Stimulated activated CD4-positive, alpha-beta T cell treated with anti-CD3 and anti-CD28 coated beads, Interleukin-2, amount 100 ng/mL, for 4 hours (primary cell): Measurements from ENCODE around the gene G3BP1.
A peak's percentile ranks its signal among the peaks of the same experiment; 100 is the strongest.
"Not testable (repeated sequence)": the region's sequence is repeated elsewhere in the genome, so short reads cannot be mapped to it uniquely, and the experiment has no call there.

Source experiments
- DNase-seq: peaks from one replicate; pipeline ENCODE4 v3.0.0-alpha.2; 2020; ENCODE audit warnings: low read depth

The G3BP1 gene

DNA sequence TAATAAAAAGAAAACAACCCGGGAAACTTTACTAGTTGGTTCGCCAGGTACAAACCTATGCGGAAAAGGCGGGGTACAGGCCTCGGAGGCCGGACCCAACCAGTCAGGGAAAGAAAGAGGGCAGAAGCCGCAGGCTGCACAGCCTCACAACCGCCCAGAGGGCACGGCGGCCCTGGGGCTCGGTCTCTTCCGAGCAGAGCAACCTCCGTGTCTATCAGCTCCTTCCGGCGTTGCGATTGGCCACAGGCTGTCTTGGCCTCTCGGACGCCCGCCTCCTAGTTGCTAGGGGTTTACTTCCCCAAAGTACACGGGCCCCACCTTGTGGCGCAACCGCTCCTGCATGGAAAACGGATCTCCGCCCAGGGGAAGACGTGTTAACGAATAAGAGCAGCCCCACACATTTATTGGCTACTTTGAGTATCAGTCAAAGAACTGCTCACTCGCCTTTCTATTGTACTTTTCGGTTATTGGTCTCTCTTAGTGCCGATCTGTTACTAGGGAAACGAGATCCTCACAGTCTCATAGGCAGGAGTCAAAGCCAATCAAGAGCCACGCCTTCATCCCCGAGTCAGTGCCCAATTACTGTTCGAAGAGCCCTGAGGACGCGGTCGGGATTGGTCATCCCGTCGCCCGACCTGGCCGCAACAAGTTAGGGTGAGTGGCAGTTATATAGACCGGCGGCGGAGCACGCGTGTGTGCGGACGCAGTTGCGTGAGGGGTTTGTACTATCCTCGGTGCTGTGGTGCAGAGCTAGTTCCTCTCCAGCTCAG is at the start of gene G3BP1:
Gene G3BP1, plus strand, starts transcription at position 696 of the 770 bp plus-strand sequence. CDS start 14,667 bp downstream, outside the sequence.
- DNase-seq = peak; percentile 99

DNA sequence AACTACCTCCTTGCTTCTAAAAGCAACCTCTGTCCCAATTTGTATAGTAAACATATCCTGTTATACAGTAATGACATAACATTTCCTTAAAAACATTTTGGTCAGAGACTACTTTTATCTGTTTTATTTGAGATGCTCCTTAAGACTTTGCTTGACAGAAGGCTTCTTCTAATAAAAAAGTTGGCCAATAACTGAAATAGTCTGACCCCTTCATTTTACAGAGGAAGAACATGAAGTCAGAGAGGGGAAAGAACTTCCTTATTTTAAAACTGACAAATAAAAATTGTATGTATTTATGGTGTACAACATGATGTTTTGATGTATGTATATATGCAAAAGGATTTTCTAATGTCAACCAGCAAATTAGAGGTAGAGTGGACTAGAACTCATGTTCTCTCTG is 49.2 kb upstream of the G3BP1 start:
- DNase-seq = no peak

DNA sequence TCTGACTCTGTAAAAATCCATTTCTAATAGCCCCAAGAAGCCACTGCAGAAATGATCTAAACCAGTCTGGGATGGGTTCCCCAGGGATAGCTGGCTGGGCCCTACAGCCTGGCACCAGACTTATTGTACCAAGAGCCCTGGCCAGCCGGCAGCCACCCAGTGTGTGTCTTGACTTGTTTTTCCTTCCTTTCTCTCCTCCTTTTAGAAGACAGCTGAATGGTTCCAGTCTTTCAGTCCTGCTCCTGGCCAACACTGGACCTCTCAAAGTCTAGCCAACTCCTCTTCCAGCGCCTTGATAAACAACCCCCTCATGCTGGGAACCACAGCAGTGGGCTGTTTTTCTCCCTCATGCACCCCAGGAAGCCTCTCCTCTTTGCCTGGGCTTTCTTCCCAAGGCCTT is 47.4 kb upstream of the G3BP1 start:
- DNase-seq = no peak

DNA sequence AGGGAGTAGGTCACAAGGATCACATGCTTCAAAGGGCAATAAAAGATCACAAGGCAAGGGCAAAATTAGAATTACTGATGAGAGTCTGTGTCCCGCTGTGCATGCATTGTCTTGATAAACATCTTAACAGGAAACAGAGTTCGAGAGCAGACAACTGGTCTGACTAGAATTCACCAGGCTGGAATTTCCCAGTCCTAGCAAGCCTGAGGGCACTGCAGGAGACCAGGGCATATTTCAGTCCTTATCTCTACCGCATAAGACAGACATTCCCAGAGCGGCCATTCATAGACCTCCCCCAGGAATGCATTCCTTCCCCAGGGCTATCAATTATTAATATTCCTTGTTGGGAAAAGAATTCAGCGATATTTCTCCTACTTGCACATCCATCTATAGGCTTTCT is 42.2 kb upstream of the G3BP1 start:
- not testable (repeated sequence) for DNase-seq

DNA sequence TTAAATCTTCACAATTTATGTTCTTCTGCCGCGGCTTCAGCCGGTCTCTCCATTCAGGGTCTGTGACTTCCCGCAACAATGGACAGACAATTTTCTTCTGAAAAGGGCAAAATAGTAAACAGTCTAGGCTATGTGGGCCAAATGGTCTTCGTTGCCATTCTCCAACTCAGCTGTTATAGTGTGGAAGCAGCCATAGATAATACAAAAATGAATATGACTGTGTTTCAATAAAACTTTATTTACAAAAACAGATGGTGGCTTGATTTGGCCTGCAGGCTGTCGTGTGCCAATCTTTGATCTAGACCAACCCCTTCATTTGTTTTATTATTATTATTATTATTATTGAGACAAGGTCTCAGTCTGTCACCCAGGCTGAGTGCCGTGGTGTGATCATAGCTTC is 41.4 kb upstream of the G3BP1 start:
- DNase-seq = no peak

DNA sequence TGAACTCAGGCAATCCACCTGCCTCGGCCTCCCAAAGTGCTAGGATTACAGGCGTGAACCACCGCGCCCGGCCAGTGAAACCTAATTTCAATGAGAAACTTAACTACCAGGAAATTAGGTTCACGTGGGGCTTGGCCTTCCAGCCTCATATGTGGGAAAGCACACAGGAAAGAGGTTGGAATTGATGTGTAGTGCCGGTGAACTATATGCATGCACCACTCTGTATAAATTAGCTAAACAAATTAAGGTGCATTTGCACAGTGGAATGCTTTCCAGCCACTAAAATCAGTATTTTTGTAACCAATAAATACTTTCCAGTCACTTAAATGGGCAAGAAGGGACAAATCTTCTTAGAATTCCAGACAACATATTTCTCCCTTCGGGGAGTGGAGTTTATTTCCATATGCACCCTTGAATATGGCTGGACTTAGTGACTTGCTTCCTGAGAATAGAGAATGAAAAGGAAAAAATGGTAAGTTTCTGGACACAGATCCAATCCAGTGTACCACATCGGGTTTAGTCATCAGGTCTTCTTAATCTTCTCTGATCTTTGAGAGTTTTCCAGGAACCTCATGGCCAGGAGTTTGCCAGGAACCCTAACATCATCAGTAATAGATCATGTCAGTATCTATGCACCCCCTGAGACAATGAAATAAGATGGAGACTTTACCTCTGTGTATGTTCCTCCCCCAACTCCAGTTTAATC is 38.2 kb upstream of the G3BP1 start:
- no peak for DNase-seq

DNA sequence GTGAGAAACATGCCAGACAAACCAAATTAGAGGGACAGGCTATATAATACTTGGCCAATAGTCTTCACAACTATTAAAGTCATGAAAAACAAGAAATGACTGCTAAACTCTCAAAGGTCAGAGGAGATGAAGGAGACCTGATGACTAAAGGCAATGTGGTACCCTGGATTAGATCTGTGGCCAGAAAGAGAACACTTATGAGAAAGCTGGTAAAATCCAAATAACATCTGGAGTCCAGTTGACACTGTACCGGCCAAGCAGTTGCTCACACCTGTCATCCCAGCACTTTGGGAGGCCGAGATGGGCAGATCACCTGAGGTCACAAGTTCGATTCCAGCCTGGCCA is 37.7 kb upstream of the G3BP1 start:
- no peak for DNase-seq

DNA sequence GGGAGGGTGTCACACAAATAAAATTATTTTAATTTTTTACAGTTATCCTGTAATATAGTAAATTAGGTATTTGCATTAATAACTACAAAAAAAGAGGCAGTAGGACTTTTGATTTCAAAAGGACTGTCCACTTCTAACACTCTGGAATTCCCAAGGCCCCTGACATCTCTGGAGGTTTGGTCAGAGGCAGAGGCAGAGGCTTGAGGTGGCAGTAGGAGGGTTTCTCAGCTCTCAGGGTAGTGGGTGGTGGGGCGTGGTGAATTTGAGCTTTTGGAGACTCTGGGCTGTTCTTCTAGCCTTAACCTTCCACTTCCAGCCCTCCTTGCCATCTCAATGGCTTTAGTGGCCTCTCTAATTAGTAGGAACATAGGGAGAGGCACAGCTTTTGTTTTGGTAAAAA is 36.1 kb upstream of the G3BP1 start:
- no peak for DNase-seq

DNA sequence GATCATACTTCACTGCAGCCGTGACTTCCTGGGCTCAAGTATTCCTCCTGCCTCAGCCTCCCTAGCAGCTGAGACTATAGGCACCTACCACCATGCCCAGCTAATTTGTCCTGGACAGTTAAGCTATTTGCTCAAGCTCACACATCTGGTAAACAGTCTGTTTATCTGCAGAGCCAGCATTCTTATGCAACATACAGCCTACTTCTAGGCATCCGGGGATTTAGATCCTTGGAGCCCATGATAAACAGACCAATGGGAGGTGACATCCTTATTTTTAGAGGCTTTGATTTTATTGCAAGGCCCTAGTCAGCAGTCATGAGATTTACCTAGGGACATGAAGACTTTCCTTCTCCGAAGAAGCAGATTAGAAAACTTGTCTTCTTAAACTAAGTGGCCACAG is 34.3 kb upstream of the G3BP1 start:
- DNase-seq = no peak

DNA sequence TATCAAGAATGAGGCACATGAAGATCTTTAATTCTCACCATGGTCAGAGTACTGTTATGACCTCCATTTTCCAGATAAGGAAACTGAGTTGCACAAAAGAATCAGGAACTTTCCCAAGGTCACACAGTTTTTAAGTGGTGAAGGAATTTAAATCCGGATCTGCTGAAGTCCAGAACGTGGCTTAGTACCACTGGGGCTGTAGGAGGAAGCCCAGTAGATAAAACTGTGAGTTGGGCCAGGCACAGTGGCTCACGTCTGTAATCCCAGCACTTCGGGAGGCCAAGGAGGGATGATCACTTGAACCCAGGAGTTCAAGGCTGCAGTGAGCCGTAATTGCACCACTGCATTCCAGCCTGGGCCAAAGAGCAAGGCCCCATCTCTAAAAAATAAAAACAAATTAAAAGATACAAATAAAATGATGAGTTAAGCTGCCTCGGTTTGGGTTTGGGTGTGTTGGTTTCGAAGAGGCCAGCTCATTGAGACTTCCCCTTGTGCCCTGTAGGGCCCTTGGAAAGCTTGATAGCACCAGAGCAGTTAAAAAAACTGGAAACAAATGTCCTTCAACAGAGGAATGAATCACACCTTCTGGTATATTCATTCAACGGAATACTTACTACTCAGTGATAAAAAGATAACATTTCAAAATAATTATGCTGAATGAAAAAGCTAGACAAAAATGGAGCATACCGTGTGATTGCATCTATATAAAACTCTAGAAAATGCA is 33.5 kb upstream of the G3BP1 start:
- no peak for DNase-seq

DNA sequence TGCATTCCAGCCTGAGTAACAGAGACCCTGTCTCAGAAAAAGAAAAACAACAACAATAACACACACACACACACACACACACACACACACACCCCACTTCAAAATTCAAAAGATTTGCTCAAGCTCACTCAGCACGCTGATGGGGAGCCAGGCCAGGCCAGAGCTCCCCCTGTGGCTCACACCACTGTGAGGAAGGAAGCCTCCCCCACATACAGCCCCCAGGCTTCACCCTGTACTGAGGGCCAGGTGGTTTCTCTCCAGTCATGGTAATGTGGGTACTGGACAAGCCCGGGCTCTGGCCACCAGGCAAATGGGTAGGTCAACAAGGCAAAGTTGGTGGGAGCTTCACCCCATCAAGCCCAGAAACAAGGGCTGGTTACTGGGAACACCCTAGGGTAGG is 32.4 kb upstream of the G3BP1 start:
- DNase-seq = no peak

DNA sequence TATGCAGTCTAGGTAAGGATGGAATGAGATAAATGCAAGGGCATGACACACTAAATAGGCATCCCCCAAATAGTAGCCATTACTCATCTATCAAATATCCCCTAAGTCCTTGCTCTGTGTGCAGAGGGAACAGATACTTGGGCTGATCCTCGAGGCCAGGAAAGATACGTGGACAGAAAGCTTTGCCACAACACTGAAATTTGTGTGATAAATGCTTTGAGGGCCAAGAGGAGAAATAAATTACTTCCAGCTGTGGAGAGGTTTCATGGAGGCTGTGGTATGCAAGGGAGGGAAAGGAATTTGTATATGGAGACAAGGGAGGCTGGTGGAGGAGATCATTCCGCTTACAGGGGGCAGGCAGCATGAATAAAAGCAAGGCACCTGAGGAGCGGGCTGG is 31.8 kb upstream of the G3BP1 start:
- DNase-seq = no peak

DNA sequence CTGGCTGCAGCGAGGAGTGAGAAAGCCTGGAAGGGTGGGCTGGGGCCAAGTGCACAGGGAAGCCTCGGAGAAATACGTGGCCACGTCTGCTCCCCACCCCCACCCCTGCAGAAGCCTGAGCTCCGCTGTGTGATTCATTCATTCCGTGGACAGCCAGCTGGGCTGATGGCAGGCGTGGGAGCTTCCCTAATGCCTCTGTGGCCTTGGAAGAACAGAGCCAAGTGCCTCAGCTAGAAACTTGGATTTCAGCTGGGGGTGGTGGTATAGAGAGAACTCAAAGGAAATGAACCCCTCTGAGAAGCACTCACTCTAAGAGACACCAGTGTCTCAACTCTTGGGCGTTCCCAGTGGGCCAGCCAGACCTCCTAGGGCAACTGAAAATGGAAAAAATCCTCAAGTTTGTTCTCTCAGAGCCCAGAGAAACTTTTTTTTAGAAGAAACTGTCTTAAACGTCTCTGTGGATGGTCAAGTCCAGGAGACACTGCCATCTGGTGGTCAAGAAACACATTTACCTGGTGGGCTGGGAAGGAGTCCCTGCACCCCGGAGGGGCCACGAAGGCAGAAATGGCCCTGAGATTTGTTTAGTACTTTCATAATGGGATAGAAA is 31.3 kb upstream of the G3BP1 start:
- peak; percentile 22 for DNase-seq

DNA sequence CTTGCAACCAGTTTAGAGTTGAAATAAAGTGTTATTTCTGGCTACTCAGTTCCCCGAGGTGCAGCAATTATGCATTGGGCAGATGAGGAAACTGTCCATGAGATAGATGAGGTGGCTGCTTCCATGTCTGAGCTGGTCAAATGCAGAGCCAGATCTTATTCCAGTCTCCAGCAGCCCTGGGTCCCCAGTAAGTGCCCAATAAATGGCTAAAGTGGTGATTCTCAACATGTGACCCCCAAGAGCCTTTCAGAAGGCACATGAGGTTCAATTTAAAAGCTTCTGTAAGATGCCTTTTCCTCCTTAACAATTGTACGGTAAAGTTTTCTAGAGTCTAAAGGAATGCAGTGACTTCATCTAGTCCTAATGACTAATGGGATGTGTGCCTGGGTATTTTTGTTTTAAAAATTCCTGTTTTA is 30.8 kb upstream of the G3BP1 start:
- no peak for DNase-seq

DNA sequence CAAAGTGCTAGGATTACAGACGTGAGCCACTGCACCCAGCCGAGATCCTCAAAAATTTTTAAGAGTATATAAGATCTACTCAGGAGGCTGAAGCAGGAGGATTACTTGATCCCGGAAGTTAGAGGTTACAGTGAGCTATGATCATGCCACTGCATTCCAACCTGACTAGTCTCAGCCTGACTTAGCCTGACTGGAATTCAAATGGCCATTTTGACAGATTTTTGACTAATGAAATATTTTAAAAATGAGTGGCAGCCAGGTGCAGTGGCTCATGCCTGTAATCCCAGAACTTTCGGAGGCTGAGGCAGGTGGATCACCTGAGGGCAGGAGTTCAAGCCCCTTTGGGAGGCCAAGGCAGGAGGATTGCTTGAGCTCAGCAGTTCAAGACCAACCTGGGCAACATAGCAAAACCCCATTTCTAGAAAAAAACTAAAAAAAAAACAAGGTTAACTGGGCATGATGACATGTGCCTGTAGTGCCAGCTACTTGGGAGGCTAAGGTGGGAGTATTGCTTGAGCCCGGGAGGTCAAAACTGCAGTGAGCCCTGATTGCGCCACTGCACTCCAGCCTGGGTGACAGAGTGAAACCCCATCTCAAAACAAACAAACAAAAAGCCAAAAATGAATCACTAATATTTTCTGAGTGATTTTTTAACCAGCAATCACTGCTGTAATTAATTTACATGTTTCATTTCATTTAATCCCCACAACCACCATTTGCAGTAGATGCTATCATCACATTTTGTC is 29.9 kb upstream of the G3BP1 start:
- DNase-seq = no peak

DNA sequence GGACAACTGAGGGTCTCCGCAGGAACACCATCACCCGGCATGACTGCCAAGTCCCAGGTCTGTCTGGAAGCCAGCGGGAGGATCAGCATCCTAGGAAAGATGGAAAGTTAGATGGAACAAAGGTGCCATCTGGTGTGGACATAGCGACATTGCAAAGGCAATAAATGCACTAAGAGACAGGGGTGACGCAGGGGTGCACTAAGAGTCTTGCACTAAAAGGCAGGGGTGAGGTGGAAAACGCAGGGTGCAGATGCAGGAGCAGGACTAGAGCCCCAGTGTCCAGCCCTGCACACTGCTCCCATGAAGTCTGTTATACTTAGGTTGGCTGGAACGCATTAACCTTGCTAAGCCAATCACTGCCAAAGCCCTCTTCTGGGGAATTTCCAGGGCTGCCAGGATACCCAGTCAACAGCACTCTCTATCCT is 28.9 kb upstream of the G3BP1 start:
- DNase-seq = no peak

DNA sequence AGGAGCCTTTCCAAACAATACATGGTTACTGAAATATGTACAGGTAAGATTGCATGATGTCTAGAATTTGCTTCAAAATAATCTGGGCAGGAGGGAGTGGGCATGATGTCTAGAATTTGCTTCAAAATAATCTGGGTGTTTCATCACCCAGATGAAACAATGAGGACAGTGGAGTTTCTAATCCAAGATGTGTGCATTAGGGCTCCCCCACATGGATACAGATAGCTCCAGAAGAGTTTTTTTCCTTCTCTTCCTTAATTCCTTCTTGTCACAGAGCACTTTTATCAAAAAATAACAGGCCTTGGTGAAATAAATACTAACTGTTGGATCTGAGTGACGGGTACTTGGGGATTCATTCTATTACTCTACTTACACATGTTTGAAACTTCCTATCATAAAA is 28.2 kb upstream of the G3BP1 start:
- DNase-seq = no peak

DNA sequence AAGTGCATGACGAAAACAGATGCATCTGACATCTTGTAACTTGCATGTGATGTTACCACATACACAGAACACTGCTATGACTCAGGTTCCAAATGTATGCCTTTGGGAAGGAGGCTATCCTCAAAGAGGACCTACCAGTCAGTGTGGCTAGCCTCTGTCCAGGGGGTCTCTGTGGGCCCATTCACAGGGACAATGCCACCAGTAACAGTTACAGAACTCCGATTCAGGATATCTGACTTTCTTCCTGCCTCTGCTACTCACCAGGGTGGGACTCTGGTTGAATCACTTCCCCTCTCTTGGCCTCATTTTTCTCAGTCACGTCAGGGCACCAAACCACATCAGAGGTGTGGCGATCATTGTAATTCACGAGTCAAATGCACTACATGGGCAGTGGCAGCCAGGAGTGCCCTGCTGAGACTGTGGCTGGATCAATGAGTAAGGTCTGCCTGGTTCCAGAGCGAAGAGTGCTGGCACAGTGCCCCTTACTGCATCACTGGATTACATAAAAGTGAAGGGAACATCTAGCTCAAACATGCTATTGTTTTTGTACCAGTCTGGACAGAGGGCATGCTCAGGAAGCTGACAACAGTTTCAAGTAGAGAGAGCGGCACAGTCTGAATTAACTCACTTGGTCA is 26.6 kb upstream of the G3BP1 start:
- DNase-seq = no peak

DNA sequence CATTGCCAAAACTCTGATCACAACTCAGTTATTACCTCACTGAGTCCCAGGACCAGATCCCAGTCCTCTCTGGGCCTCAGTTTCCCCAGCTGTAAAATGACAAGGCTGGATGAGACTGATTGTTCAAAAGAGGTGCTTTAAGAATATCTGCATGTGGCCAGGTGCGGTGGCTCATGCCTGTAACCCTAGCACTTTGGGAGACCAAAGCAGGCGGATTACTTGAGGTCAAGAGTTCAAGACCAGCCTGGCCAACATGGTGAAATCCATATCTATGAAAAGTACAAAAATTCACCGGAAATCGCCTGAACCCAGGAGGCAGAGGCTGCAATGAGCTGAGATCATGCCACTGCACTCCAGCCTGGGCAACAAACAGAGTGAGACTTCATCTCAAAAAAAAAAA is 21.6 kb upstream of the G3BP1 start:
- DNase-seq = no peak

DNA sequence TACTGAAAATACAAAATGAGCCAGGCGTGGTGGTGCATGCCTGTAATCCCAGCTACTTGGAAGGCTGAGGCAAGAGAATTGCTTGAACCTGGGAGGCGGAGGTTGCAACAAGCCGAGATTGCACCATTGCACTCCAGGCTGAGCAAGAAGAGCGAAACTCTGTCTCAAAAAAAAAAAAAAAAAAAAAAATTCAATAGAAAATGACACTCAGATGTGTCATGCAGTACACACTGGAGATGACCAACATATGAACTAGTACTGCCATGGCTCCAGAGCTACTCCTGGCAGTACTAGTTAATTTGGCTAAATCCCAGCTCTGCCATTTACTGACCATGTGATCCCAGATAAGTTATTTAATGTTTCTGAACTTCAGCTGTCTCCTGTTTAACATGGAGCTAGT is 20.7 kb upstream of the G3BP1 start:
- DNase-seq = no peak

DNA sequence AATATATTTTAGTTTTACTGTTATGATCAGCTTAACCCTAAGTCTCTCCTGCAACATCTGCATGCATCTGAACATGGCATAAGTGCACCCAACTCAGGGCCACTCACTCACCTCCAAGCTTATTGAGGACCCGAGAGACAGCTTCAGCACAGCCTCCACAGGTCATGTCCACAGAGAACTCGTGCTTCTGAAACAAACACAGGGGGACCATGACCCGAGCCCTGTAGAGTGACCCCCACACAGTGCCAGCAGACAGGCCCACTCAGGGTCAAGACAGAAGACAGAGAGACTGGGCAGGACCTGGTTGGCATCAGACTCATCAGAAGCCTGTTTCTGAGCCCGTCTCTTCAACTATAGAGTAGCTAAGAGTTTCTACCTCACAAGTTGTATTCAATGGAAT is 20.2 kb upstream of the G3BP1 start:
- no peak for DNase-seq

DNA sequence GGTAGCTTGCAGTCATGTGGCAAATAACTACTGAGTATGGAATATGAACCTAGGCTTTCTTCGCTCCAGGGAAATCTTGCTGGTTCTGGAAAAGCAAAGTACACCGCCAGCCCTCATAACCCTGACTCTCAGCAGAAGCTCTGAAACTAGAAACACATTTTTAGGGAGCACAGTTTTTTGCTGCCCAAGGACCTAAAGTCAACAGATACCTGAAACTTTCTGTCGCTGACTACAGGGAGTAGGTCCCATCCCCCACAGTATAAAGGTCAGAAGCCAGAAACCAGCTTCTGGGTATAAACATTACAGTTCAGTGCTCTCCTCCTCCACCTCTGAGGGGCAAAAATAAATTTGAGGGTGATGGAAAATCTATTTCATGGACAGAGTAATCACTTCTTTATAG is 16.4 kb upstream of the G3BP1 start:
- DNase-seq = no peak
